OCI-LY1 (cell line): ENCODE measurements around the gene CDH13.

Experiments
- H2AFZ ChIP-seq: fragments of 200-600 bp; sonication (generic), shearing (Covaris generic); 2 replicates; pipeline ENCODE4 v1.6.0; 2014; ENCODE audit warnings: antibody characterized with exemption, mild to moderate bottlenecking, low read length
- H3F3A ChIP-seq: fragments of 200-600 bp; sonication (generic), shearing (Covaris generic); 2 replicates; pipeline ENCODE4 v1.6.0; 2014; ENCODE audit warnings: mild to moderate bottlenecking, antibody characterized with exemption, low read length, moderate library complexity; ENCODE audit not compliant: insufficient read depth
- H3K27ac ChIP-seq: fragments of 200-600 bp; sonication (generic); 2 replicates; pipeline ENCODE4 v1.5.1; 2014; ENCODE audit warnings: low read length, mixed run types, mild to moderate bottlenecking, low read depth; ENCODE audit not compliant: poor library complexity, severe bottlenecking
- H3K27me3 ChIP-seq: fragments of 200-600 bp; sonication (generic); 2 replicates; pipeline ENCODE4 v1.6.0; 2014; ENCODE audit warnings: antibody characterized with exemption, mild to moderate bottlenecking, low read length, moderate library complexity; ENCODE audit not compliant: insufficient read depth
- H3K36me3 ChIP-seq: fragments of 200-600 bp; sonication (generic); 2 replicates; pipeline ENCODE4 v1.6.1; 2014; ENCODE audit warnings: mild to moderate bottlenecking, antibody characterized with exemption, low read length, moderate library complexity, mixed read lengths; ENCODE audit not compliant: insufficient read depth
- H3K4me1 ChIP-seq: fragments of 200-600 bp; sonication (generic); 2 replicates; pipeline ENCODE4 v1.5.1; 2014; ENCODE audit warnings: mild to moderate bottlenecking, low read length, moderate library complexity; ENCODE audit not compliant: insufficient read depth, severe bottlenecking
- H3K4me2 ChIP-seq: fragments of 200-600 bp; sonication (generic), shearing (Covaris generic); 2 replicates; pipeline ENCODE4 v1.6.1; 2014; ENCODE audit warnings: low read length
- H3K4me3 ChIP-seq: fragments of 200-600 bp; sonication (generic); 2 replicates; pipeline ENCODE4 v1.5.1; 2014; ENCODE audit warnings: low read length, low read depth, mild to moderate bottlenecking, mixed read lengths; ENCODE audit not compliant: poor library complexity, severe bottlenecking
- H3K79me2 ChIP-seq: fragments of 200-600 bp; shearing (Covaris generic); 2 replicates; pipeline ENCODE4 v1.6.1; 2016; ENCODE audit warnings: mixed run types, low read length, mixed read lengths; ENCODE audit not compliant: insufficient read depth
- H3K9ac ChIP-seq: fragments of 200-600 bp; sonication (generic), shearing (Covaris generic); 2 replicates; pipeline ENCODE4 v1.6.1; 2014; ENCODE audit warnings: mild to moderate bottlenecking, low read length, mixed read lengths
- H3K9me2 ChIP-seq: fragments of 200-600 bp; sonication (generic), shearing (Covaris generic); 2 replicates; pipeline ENCODE4 v1.6.1; 2014; ENCODE audit warnings: low read depth, mild to moderate bottlenecking, low read length, mixed read lengths
- H3K9me3 ChIP-seq: fragments of 200-600 bp; shearing (Covaris generic); 2 replicates; pipeline ENCODE4 v1.6.1; 2014; ENCODE audit warnings: low read length, mixed read lengths
- H4K20me1 ChIP-seq: fragments of 200-600 bp; sonication (generic), shearing (Covaris generic); 2 replicates; pipeline ENCODE4 v1.6.0; 2016; ENCODE audit warnings: mild to moderate bottlenecking, low read length; ENCODE audit not compliant: insufficient read depth
- CTCF ChIP-seq: fragments of 200-600 bp; sonication (generic), shearing (Covaris generic); IDR thresholded peaks from 2 replicates; pipeline ENCODE4 v1.5.1; 2017; ENCODE audit warnings: mild to moderate bottlenecking, antibody characterized with exemption, low read length, moderate library complexity, mixed read lengths
- EZH2 ChIP-seq: fragments of 200-600 bp; sonication (generic), shearing (Covaris generic); IDR thresholded peaks from 2 replicates; pipeline ENCODE4 v1.8.0; 2017; ENCODE audit warnings: borderline replicate concordance, mixed run types, mild to moderate bottlenecking, antibody characterized with exemption, low read length, moderate library complexity, mixed read lengths

The CDH13 gene

DNA sequence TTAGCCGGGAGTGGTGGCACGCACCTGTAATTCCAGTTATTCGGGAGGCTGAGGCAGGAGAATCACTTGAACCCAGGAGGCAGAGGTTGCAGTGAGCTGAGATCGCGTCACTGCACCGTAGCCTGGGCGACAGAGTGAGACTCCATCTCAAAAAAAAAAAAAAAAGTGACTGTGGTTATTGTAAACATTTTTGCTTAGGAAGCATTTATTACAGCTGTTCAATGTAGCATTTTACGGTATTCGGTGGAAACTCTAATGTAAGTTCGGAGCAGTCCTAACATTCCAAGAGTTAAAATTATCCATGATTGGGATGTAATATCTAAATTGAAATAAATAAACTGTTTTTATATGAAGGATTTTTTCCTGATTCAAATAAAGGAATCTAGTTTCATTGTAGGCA, 926.2 kb downstream of the CDH13 start:
- Histone ChIP-seq H3K4me2 (no peak overlapping the region), H3K27ac (no peak overlapping the region)

GRCh38 chr16:83554096-83554495, 927.3 kb downstream of the CDH13 start:
- Histone ChIP-seq H4K20me1 (no peaks in the 10 kb centered on the region), H3K27ac (no peak overlapping the region), H3K9ac (no peak overlapping the region), H3K36me3 (no peaks in the 10 kb centered on the region), H3K79me2 (no peaks in the 10 kb centered on the region), H2AFZ (no peak overlapping the region), H3K4me1 (no peaks in the 10 kb centered on the region), H3K9me2 (no peaks in the 10 kb centered on the region), H3F3A (no peaks in the 10 kb centered on the region), H3K9me3 (no peaks in the 10 kb centered on the region), H3K4me3 (no peak overlapping the region), H3K4me2 (no peak overlapping the region), H3K27me3 (no peaks in the 10 kb centered on the region)
- TF ChIP-seq CTCF (no peak), EZH2 (no peak)

More for the DNA sequence above, 926.2 kb downstream of the CDH13 start:
- no peaks in the 10 kb centered on the region for H3K36me3 ChIP-seq
- no peaks in the 10 kb centered on the region for H3K9me3 ChIP-seq
- H3F3A ChIP-seq = no peaks in the 10 kb centered on the region
- no peaks in the 10 kb centered on the region for H4K20me1 ChIP-seq
- no peak overlapping the region for H3K4me3 ChIP-seq
- H3K27me3 ChIP-seq = no peaks in the 10 kb centered on the region
- no peaks in the 10 kb centered on the region for H3K9me2 ChIP-seq
- TF ChIP-seq CTCF (no peak), EZH2 (no peak)
- H3K4me1 ChIP-seq = no peaks in the 10 kb centered on the region
- no peak overlapping the region for H3K9ac ChIP-seq
- no peaks in the 10 kb centered on the region for H3K79me2 ChIP-seq
- no peak overlapping the region for H2AFZ ChIP-seq

GRCh38 chr16:83554540-83554939, 927.8 kb downstream of the CDH13 start:
- no peaks in the 10 kb centered on the region for H3K9me2 ChIP-seq
- no peaks in the 10 kb centered on the region for H3K79me2 ChIP-seq
- TF ChIP-seq EZH2 (no peak), CTCF (no peak)
- H3K4me2 ChIP-seq = no peak overlapping the region
- no peaks in the 10 kb centered on the region for H3K36me3 ChIP-seq
- no peaks in the 10 kb centered on the region for H3F3A ChIP-seq
- no peak overlapping the region for H2AFZ ChIP-seq
- no peak overlapping the region for H3K27ac ChIP-seq
- H4K20me1 ChIP-seq = no peaks in the 10 kb centered on the region
- H3K4me1 ChIP-seq = no peaks in the 10 kb centered on the region
- H3K27me3 ChIP-seq = no peaks in the 10 kb centered on the region
- H3K4me3 ChIP-seq = no peak overlapping the region
- H3K9ac ChIP-seq = no peak overlapping the region
- H3K9me3 ChIP-seq = no peaks in the 10 kb centered on the region
